Measurements from ENCODE around the gene ATL3. TPM values are rescaled to one million over a fixed set of nuclear protein-coding genes. Genes with fewer than 3 reads are reported as not detected.
"Not testable (repeated sequence)": the region's sequence is repeated elsewhere in the genome, so short reads cannot be mapped to it uniquely, and the experiment has no call there.

The ATL3 gene
- total and polyA plus RNA-seq, 2 donors (not counting 1 experiment from before 2014, with no cell fraction given) = 8.9 to 33.8 TPM

DNA sequence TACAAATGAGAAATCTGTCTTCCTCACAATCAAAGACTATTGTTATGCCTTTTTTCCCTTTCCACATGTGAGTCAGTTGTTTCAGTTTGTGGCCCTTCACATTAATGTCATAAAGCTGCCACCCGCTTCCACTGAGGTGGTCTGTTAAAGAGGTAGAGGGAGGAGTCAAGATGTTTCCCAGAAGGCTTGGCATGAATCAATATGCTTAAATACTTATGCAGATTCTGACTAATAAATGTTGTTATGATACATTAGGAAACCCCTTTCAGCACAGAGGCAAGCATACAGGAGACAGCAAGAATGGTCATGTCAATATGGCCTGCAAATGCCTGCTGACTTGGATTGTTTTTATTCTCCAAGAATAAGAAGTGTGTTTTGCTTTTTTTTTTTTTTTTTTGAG, 16.7 kb upstream of the ATL3 start:
- Mint-ChIP-seq H3K4me1 (peaks cover 9% of the 10 kb centered on the region), H3K27ac (no peak overlapping the region), H3K9me3 (ENCODE audit: insufficient read depth) (no peaks in the 10 kb centered on the region), H3K27me3 (no peaks in the 10 kb centered on the region), H3K4me3 (no peak overlapping the region)
- CTCF ChIA-PET = no interaction called here
- Histone ChIP-seq H3K4me1 (ENCODE audit: control insufficient read depth in 2 of 2, insufficient read depth in 2 of 2, low read length in 2 of 2) (peaks cover 2% of the 10 kb centered on the region in 2 donors), H3K9ac (ENCODE audit: low read length) (no peak overlapping the region), H3K36me3 (replicated peaks in 1 of 2; ENCODE audit: control extremely low read depth in 1 of 2, control insufficient read depth in 1 of 2, extremely low read depth in 1 of 2, insufficient read depth in 2 of 2, low read length in 1 of 2) (peaks cover 0 to 1% of the 10 kb centered on the region in 2 experiments), H3K9me3 (ENCODE audit: control extremely low read depth in 1 of 3, control insufficient read depth in 2 of 3, insufficient read depth in 1 of 3, low read length in 2 of 3) (no peaks in the 10 kb centered on the region), H3K4me2 (replicated peaks; ENCODE audit: low read depth, low read length, poor library complexity, severe bottlenecking) (no peak overlapping the region), H3K4me3 (ENCODE audit: control extremely low read depth in 1 of 5, extremely low read depth in 1 of 5, insufficient read depth in 1 of 5, low read depth in 2 of 5, low read length in 4 of 5) (no peak overlapping the region), H3K27ac (ENCODE audit: low read length in 2 of 2) (no peak overlapping the region), H3K27me3 (replicated peaks in 1 of 4; ENCODE audit: control extremely low read depth in 1 of 4, control insufficient read depth in 3 of 4, insufficient read depth in 4 of 4, low read length in 3 of 4) (no peaks in the 10 kb centered on the region), H4K20me1 (ENCODE audit: control insufficient read depth, insufficient read depth, low read length, poor library complexity, severe bottlenecking) (no peaks in the 10 kb centered on the region), H2AFZ (ENCODE audit: insufficient read depth, low read depth, low read length, poor library complexity, severe bottlenecking) (no peak overlapping the region), H3K79me2 (ENCODE audit: control insufficient read depth, insufficient read depth, low read length) (peaks cover 61% of the 10 kb centered on the region)
- ATAC-seq (ENCODE audit: low read depth) = no peak
- TF ChIP-seq EZH2 (IDR thresholded peaks at IDR 0.05; ENCODE audit: borderline replicate concordance, insufficient read depth, low read depth, low read length, poor library complexity, severe bottlenecking) = no peak
- TF ChIP-seq, protein P1, sequence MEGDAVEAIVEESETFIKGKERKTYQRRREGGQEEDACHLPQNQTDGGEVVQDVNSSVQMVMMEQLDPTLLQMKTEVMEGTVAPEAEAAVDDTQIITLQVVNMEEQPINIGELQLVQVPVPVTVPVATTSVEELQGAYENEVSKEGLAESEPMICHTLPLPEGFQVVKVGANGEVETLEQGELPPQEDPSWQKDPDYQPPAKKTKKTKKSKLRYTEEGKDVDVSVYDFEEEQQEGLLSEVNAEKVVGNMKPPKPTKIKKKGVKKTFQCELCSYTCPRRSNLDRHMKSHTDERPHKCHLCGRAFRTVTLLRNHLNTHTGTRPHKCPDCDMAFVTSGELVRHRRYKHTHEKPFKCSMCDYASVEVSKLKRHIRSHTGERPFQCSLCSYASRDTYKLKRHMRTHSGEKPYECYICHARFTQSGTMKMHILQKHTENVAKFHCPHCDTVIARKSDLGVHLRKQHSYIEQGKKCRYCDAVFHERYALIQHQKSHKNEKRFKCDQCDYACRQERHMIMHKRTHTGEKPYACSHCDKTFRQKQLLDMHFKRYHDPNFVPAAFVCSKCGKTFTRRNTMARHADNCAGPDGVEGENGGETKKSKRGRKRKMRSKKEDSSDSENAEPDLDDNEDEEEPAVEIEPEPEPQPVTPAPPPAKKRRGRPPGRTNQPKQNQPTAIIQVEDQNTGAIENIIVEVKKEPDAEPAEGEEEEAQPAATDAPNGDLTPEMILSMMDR (IDR thresholded peaks at IDR 0.05) = no peak
- DNase-seq = no peak
- intact Hi-C loops (cut with micrococcal nuclease) = loop anchor here (2.0 kb wide), 1 partner anchor 17 kb away; the partner anchor contains the start of gene ATL3
- WGBS (ENCODE audit: insufficient coverage) = no CpG with 5 or more reads among the region's 1 CpG
- POLR2A ChIA-PET = interaction anchor here (0.6 kb wide), 1 partner anchor 17 kb away, joined by 4 read pairs; the partner anchor contains the start of gene ATL3

GRCh38 chr11:63686926-63687325, 15.8 kb upstream of the ATL3 start:
- Histone ChIP-seq H2AFZ (ENCODE audit: insufficient read depth, low read depth, low read length, poor library complexity, severe bottlenecking) (no peak overlapping the region), H3K9ac (ENCODE audit: low read length) (no peak overlapping the region), H3K4me1 (ENCODE audit: control insufficient read depth in 2 of 2, insufficient read depth in 2 of 2, low read length in 2 of 2) (peaks cover 11% of the 10 kb centered on the region in 2 donors), H3K4me2 (replicated peaks; ENCODE audit: low read depth, low read length, poor library complexity, severe bottlenecking) (no peak overlapping the region), H4K20me1 (ENCODE audit: control insufficient read depth, insufficient read depth, low read length, poor library complexity, severe bottlenecking) (no peaks in the 10 kb centered on the region), H3K27me3 (replicated peaks in 1 of 4; ENCODE audit: control extremely low read depth in 1 of 4, control insufficient read depth in 3 of 4, insufficient read depth in 4 of 4, low read length in 3 of 4) (no peaks in the 10 kb centered on the region), H3K79me2 (ENCODE audit: control insufficient read depth, insufficient read depth, low read length) (peaks cover 65% of the 10 kb centered on the region), H3K9me3 (ENCODE audit: control extremely low read depth in 1 of 3, control insufficient read depth in 2 of 3, insufficient read depth in 1 of 3, low read length in 2 of 3) (no peaks in the 10 kb centered on the region), H3K27ac (ENCODE audit: low read length in 2 of 2) (no peak overlapping the region), H3K36me3 (replicated peaks in 1 of 2; ENCODE audit: control extremely low read depth in 1 of 2, control insufficient read depth in 1 of 2, extremely low read depth in 1 of 2, insufficient read depth in 2 of 2, low read length in 1 of 2) (peaks cover 0 to 1% of the 10 kb centered on the region in 2 experiments), H3K4me3 (ENCODE audit: control extremely low read depth in 1 of 5, extremely low read depth in 1 of 5, insufficient read depth in 1 of 5, low read depth in 2 of 5, low read length in 4 of 5) (no peak overlapping the region)
- TF ChIP-seq, protein P1 (IDR thresholded peaks at IDR 0.05) = no peak
- no peak for TF ChIP-seq EZH2 (IDR thresholded peaks at IDR 0.05; ENCODE audit: borderline replicate concordance, insufficient read depth, low read depth, low read length, poor library complexity, severe bottlenecking)
- Mint-ChIP-seq H3K9me3 (ENCODE audit: insufficient read depth) (no peaks in the 10 kb centered on the region), H3K4me1 (peaks cover 18% of the 10 kb centered on the region), H3K4me3 (no peak overlapping the region), H3K27me3 (no peaks in the 10 kb centered on the region), H3K27ac (no peak overlapping the region)
- no peak for ATAC-seq (ENCODE audit: low read depth)
- no CpG with 5 or more reads among the region's 2 CpGs for WGBS (ENCODE audit: insufficient coverage)
- intact Hi-C loops (cut with micrococcal nuclease) = loop anchor here (2.0 kb wide), 1 partner anchor 16 kb away; the partner anchor contains the start of gene ATL3
- POLR2A ChIA-PET = no interaction called here
- CTCF ChIA-PET = interaction anchor here (1.2 kb wide), 1 partner anchor 149 kb away, joined by 4 read pairs; no protein-coding TSS in a partner anchor
- no peak for DNase-seq

- H3K36me3 ChIP-seq (replicated peaks in 1 of 2; ENCODE audit: control extremely low read depth in 1 of 2, control insufficient read depth in 1 of 2, extremely low read depth in 1 of 2, insufficient read depth in 2 of 2, low read length in 1 of 2); H3K27me3 ChIP-seq (replicated peaks in 1 of 4; ENCODE audit: control extremely low read depth in 1 of 4, control insufficient read depth in 3 of 4, insufficient read depth in 4 of 4, low read length in 3 of 4); H3K4me2 ChIP-seq (replicated peaks; ENCODE audit: low read depth, low read length, poor library complexity, severe bottlenecking); H3K9ac ChIP-seq (ENCODE audit: low read length); POLR2A ChIA-PET; H3K4me3 ChIP-seq (ENCODE audit: control extremely low read depth in 1 of 5, extremely low read depth in 1 of 5, insufficient read depth in 1 of 5, low read depth in 2 of 5, low read length in 4 of 5); H3K27me3 Mint-ChIP-seq; H3K4me3 Mint-ChIP-seq; H3K9me3 Mint-ChIP-seq (ENCODE audit: insufficient read depth); CTCF ChIA-PET; intact Hi-C loops (cut with micrococcal nuclease); ATAC-seq (ENCODE audit: low read depth); H3K9me3 ChIP-seq (ENCODE audit: control extremely low read depth in 1 of 3, control insufficient read depth in 2 of 3, insufficient read depth in 1 of 3, low read length in 2 of 3); H3K27ac Mint-ChIP-seq; H3K27ac ChIP-seq (ENCODE audit: low read length in 2 of 2); H4K20me1 ChIP-seq (ENCODE audit: control insufficient read depth, insufficient read depth, low read length, poor library complexity, severe bottlenecking); H2AFZ ChIP-seq (ENCODE audit: insufficient read depth, low read depth, low read length, poor library complexity, severe bottlenecking); DNase-seq: not testable (repeated sequence)
- Histone ChIP-seq H3K79me2 (ENCODE audit: control insufficient read depth, insufficient read depth, low read length) (peaks cover 57% of the 10 kb centered on the region), H3K4me1 (ENCODE audit: control insufficient read depth in 2 of 2, insufficient read depth in 2 of 2, low read length in 2 of 2) (peaks cover 15 to 16% of the 10 kb centered on the region in 2 donors)
- H3K4me1 Mint-ChIP-seq = peaks cover 30% of the 10 kb centered on the region
- WGBS (ENCODE audit: insufficient coverage) = 96% methylated on average over 3 of the region's 7 CpGs
Observed at GRCh38 chr11:63685158-63685721, 14.1 kb upstream of the ATL3 start.
